Measurements from ENCODE around the gene LCOR. TPM values are rescaled to one million over a fixed set of nuclear protein-coding genes. Genes with fewer than 3 reads are reported as not detected.
A peak's percentile ranks its signal among the peaks of the same experiment; 100 is the strongest.

LCOR gene
- total and polyA plus RNA-seq, 2 of the 4 experiments (the other 2 are of a cell fraction), result 3.7 to 36.9 TPM

DNA sequence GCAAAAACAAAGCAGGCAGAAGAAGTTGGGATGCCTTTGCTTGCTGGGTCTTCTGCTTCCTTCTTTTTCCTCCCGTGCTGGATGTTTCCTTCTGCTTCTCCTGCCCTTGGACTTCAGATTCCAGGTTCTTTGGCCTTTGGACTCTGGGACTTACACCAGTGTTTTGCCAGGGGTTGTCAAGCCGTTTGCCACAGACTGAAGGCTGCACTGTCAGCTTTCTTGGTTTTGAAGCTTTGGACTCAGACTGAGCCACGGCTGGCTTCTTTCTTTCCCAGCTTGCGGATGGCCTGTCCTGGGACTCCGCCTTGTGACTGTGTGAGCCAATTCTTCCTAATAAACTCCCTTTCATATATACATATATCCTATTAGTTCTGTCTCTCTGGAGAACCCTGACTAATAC lies 11.3 kb upstream of the LCOR start:
- dilution Hi-C loops (cut with HindIII; ENCODE audit: low sequenced_read_pairs, unreplicated experiment) (no loop called here), intact Hi-C loops (cut with micrococcal nuclease) (no loop called here), in situ Hi-C loops (cut with MboI; ENCODE audit: low sequenced_read_pairs) (no loop called here)
- Histone ChIP-seq H3K18ac (ENCODE audit: low read depth, low read length) (no peak overlapping the region), H3K4me3 (ENCODE audit: insufficient read depth, low read depth, low read length) (no peak overlapping the region), H2AK9ac (replicated peaks; ENCODE audit: low read depth, low read length, poor library complexity) (no peak overlapping the region), H2BK5ac (ENCODE audit: low read depth, low read length, poor library complexity, severe bottlenecking) (no peak overlapping the region), H3K9ac (ENCODE audit: low read depth, low read length) (no peak overlapping the region), H3K4ac (ENCODE audit: low read depth, low read length) (no peak overlapping the region), H4K5ac (ENCODE audit: low read depth, low read length) (no peak overlapping the region), H4K8ac (ENCODE audit: low read depth in 2 of 2, low read length in 2 of 2) (no peak overlapping the region), H3K14ac (replicated peaks; ENCODE audit: low read depth, low read length) (no peak overlapping the region), H3K23ac (ENCODE audit: low read depth, low read length) (no peak overlapping the region), H3K9me1 (ENCODE audit: insufficient read depth, low read length) (no peaks in the 10 kb centered on the region), H2BK120ac (ENCODE audit: low read depth, low read length) (no peak overlapping the region), H2AK5ac (ENCODE audit: low read depth, low read length) (no peak overlapping the region), H4K20me1 (ENCODE audit: insufficient read depth, low read length) (no peaks in the 10 kb centered on the region), H2AFZ (replicated peaks; ENCODE audit: low read length, poor library complexity) (peak overlapping the region; percentile 74), H2BK15ac (ENCODE audit: low read depth, low read length) (no peak overlapping the region), H3K4me2 (ENCODE audit: low read depth, low read length) (no peak overlapping the region), H3K36me3 (ENCODE audit: control insufficient read depth, insufficient read depth, low read length) (no peaks in the 10 kb centered on the region), H3K27ac (ENCODE audit: insufficient read depth, low read length) (no peak overlapping the region), H2BK20ac (ENCODE audit: low read depth, low read length) (no peak overlapping the region), H4K91ac (ENCODE audit: insufficient read depth, low read depth, low read length) (no peak overlapping the region; the same call in 1 of the 2 replicates), H3K9me3 (ENCODE audit: control insufficient read depth, insufficient read depth, low read length) (no peaks in the 10 kb centered on the region), H3K56ac (ENCODE audit: extremely low read depth, insufficient read depth, low read length) (no peak overlapping the region), H3K4me1 (ENCODE audit: control insufficient read depth, insufficient read depth, low read length) (no peaks in the 10 kb centered on the region), H3K27me3 (ENCODE audit: control insufficient read depth, insufficient read depth, low read length) (no peaks in the 10 kb centered on the region), H3K79me1 (ENCODE audit: low read depth in 1 of 2, low read length in 2 of 2) (no peaks in the 10 kb centered on the region)
- CTCF ChIA-PET, result no interaction called here
- no TSS peak for BruUV-seq (replicated peaks)
- no peak for DNase-seq
- POLR2A ChIA-PET (ENCODE audit: unreplicated experiment), result no interaction called here
- no peak for ATAC-seq (ENCODE audit: low read depth)
- no peak for TF ChIP-seq SMC3 (IDR thresholded peaks at IDR 0.05; ENCODE audit: low read depth, low read length)
- no peak for TF ChIP-seq POLR2A (IDR thresholded peaks at IDR 0.05; ENCODE audit: low read depth, low read length)
- TF ChIP-seq RFX5 (IDR thresholded peaks at IDR 0.05; ENCODE audit: low read depth, low read length), result no peak
- TF ChIP-seq RAD21 (IDR thresholded peaks at IDR 0.05; ENCODE audit: low read length), result no peak
- no peak for TF ChIP-seq CTCF (conservative IDR thresholded peaks at IDR 0.05; ENCODE audit: low read depth, low read length)
- 23% methylated on average over 3 of the region's 5 CpGs; no CpG with 5 or more reads in 1 of the 2 experiments for WGBS, 2 experiments (ENCODE audit: extremely low coverage in 2 of 2, insufficient read length in 1 of 2)

All from IMR-90 (cell line).